Glomerular visceral epithelial cell (primary cell): ENCODE results near the gene ABAT.
"Not testable (repeated sequence)": the region's sequence is repeated elsewhere in the genome, so short reads cannot be mapped to it uniquely, and the experiment has no call there.

ENCODE experiments used
- DNase-seq: peaks from one replicate; pipeline ENCODE4 v3.0.0-alpha.2; 2016; ENCODE audit errors: extremely low spot score

The ABAT gene

DNA sequence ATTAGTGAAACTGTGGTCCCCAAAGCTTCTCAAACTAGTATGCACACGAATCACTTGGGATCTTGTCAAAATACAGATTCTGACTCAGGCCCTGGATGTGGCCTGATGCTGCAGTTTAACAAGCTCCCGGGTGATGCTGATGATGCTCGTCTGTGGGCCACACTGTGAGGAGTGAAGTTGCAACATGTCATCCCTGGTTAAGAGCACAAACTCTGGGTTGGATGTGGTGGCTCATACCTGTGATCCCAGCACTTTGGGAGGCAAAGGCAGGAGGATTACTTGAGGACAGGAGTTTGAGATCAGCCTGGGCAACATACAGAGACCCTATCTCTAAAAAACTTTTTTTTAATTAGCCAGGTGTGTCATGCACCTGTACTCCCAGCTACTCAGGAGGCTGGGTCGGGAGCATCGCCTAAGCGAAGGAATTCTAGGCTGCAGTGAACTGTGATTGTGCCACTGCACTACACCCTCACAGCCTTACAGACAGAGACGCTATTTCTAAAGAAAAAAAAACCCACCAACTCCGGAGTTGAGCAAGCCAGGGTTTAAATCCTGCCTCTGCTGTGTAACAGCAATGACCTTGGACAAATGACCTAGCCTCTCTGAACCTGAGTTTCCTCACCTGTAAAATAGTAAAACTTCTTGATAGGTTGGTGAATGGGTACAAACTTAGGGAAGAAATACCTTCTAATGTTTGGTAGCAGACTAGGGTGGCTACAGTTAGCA, 24.4 kb upstream of the ABAT start:
- no peak for DNase-seq

GRCh38 chr16:8651958-8652357, 22.5 kb upstream of the ABAT start:
- DNase-seq = not testable (repeated sequence)

- DNase-seq = peak; percentile 18
Observed at GRCh38 chr16:8655184-8655717, 19.2 kb upstream of the ABAT start.

GRCh38 chr16:8656376-8656775, 18.0 kb upstream of the ABAT start:
- no peak for DNase-seq

GRCh38 chr16:8660841-8661301, 13.5 kb upstream of the ABAT start:
- peak; percentile 75 for DNase-seq

DNA sequence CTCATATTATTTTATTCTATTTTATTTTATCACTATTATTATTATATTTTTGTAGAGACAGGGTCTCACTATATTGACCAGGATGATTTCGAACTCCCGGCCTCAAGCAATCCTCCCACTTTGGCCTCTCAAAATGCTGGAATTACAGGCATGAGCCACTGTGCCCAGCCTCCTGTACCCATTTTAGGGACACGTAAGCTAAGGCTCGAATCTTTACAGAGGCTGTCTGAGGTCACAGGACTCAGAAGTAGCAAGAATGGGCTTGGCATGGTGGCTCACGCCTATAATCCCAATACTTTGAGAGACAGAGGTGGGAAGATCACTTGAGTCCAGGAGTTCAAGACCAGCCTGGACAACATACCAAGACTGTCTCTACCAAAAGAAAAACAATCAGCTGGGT, 12.7 kb upstream of the ABAT start:
- no peak for DNase-seq

DNA sequence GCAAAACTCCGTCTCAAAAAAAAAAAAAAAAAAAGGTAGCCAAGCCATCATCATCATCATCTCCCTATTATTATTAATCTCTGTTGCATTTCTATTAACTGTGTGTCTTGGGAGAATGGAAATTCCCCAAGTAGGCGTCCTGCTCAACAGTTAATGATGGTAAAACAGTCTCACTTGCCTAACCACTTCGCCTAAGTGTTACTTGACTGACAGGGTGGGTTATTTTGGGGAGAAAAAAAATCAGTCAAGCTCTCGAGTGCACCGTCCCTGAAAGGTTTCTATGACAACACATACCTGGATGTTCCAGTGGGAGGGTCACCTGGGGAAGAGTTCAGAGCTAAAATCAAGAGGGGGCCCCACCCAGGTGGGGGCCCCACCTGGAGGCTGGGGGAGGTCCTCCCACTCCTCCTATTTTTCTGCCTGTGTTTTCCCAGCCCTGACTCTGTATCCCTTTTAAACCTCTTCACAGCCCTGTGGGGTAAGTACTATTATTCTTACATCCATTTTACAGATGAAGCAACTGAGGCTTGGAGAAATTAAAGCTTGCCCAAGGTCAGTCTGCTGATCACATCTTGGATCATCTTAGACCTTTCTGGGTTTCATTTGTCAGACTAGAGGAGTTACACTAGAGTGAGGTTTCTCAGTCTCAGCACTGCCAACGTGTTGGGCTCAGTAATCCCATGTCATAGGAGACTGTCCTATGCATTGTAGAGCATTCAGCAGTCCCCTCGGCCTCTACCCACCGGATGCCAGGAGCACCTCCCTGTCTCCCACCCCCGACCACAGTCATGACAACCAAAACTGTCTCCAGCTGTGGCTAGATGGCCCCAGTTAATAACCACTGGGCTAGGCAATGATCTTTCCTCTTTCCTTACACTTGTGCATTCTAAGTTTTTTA, 11.0 kb upstream of the ABAT start:
- DNase-seq = no peak

GRCh38 chr16:8665529-8665928, 8.9 kb upstream of the ABAT start:
- no peak for DNase-seq

DNA sequence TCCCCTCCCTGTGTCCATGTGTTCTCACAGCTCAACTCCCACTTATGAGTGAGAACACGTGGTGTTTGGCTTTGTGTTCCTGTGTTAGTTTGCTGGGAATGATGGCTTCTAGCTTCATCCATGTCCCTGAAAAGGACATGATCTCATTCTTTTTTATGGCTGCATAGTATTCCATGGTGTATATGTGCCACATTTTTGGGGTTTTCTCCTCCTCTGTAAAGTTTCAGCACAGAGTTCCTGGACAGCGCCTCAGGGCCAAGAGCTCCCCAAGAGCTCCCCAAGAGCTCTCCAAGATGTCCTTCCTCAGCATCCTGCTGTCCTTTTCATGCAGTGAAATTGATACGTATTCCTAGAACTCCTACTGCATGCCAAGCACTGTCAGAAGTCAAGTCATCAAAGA, 6.9 kb upstream of the ABAT start:
- DNase-seq = no peak

DNA sequence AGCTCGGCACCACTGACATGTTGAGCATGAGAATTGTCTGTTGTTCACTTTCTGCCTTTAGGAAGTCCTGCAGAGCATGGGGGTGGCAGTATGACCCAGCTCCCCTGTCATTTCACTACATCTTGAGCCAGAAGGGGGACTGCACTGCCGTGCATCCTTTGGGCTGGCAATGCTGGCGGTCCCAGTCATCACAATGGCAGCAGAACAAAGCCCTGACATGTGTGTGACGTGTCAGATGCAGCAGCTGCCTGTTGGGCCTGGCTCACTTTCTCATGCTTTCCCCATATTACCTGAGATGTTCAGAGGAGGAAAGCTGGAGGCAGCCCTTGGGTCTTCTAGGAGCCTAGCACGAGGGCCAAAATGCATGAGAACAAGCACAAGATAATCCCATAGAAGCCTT, 6.3 kb upstream of the ABAT start:
- DNase-seq = no peak

DNA sequence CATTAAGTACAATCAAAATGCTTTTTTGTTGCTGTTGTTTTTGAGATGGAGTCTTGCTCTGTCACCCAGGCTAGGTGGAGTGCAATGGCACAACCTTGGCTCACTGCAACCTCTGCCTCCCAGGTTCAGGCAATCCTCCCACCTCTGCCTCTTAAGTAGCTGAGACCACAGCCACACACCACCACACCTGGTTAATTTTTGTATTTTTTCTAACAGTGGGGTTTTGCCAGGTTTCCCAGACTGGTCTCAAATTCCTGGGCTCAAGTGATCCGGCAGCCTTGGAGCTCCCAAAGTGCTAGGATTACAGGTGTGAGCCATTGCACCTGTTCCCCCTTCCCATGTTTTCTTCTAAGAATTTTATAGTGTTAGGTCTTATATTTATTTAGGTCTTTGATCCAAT, 4.9 kb upstream of the ABAT start:
- no peak for DNase-seq

- no peak for DNase-seq
Observed at GRCh38 chr16:8670014-8670560, 4.3 kb upstream of the ABAT start.

DNA sequence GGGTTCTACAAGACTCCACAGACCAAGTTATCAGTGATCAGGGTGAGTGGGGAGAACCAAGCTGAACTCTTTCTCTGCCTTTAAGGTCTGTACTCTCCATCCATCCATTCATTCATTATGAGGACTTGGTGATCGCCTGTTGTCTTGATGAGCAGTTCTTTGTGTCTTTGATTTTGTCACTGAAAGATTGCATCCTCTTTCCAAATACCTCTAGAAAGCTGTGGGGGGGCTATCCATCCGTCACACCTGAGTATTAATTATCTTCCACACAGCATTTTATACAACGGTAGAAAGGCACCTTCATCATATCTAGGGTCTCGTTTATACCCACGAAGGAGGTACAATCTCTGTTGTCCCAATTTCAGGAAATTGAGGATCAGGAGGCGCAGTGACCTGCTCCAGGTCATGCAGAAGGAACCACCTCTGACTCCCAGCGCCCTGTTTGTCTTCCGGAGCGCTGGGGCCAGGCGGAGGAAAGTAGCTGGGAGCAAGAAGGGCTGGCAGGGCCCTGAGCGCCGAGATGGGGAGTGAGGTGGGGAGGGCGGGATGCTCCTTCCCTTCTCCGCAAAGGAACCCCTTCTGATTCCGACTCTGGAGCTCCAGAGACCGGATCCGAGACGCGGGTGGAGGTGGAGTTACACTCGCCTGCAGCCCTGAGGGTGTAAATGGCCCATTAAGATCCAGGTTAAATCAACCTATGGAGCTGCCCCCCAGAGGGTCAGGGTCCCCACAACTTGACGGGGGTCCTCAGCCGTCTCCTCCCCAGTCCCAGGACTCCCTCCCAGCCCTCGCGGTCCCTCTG, 605 bp upstream of the ABAT start:
- DNase-seq = no peak

GRCh38 chr16:8675183-8676159, 1.1 kb downstream of the ABAT start:
- peak; percentile 25 for DNase-seq

DNA sequence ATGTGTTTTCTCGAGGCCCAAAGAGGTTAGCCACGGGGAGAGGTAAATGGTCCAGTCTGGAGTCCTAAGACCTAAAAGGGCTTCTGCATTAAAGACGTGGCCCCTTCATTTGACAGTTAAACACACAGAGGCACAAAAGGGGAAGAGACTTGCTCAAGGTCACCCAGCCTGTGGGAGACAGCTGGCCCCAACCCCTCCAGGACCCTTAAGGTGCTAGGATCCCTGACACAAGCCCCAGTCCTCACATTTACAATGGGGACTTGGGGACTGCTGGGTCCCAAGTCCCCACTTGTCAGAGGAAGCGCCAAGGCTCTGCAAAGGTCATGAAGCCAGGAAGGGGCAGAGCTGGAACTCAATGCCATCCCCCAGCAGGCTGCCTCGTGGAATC, 1.7 kb downstream of the ABAT start:
- DNase-seq = no peak

DNA sequence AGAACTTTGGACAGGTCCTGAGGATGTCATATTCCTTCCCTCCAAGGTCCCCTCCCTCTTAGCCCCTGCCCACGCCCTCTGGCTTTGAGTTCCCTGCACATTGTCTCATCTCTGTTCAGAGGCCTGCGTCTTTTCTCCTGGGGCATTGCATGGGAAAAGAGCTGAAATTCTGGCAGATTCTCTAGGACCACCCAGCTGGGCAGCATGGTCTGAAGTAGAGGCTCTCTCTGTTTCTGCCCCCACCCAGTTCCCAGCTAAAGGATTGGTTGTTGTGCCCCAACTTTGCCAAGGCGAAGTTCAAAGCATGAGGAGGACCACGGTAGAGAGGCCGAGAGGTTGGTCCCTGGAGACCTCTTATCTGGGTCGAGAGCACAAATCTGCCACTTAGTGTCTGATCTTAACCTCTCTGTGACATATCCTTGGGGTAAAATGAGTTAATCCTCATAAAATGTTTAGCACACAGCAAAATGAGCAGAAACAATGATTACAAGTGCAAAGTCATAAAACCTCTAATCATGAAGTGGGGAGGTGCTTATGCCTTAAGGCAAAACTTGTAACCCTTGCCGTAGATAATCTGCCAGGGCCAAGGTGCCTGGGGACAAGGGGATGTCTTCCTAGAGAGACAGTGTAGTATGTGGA, 2.4 kb downstream of the ABAT start:
- DNase-seq = no peak

GRCh38 chr16:8677481-8677880, 3.1 kb downstream of the ABAT start:
- peak; percentile 6 for DNase-seq

DNA sequence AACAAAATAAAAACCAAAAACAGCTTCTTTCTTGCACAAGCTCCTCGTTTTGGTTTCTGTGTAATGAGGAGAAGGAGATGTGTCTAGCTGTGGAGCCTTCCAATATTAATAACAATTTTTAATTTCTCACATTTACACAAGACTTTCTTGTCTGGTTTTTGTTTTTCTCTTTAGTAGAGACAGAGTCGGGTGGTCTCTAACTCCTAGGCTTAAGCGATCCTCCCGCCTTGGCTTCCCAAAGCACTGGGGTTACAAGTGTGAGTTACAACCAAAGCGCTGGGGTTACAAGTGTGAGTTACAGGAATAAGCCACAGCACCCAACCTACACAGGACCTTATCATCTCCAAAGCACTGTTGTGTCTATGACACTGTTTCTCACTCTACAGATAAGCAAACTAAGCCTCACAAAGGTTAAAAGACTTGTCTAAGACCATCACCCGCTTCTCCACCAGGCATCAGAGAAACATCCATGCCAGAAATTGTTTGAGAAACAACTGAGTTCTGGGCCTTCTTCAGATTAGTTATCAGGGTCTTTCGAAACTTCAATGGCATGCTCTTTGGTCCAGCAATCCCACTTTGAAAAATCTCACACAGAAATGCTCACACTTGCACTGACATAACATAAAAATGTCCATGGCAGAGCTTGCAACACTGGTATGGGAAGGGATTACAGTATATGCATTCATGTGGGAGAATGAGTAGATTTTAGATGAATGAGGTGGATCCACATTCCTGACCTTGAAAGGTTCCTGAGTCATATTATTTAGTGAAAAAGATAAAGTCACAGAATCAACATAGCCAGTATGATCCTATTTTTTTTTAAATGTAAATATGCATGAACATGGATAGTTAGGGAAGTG, 3.9 kb downstream of the ABAT start:
- DNase-seq = peak; percentile 15

DNA sequence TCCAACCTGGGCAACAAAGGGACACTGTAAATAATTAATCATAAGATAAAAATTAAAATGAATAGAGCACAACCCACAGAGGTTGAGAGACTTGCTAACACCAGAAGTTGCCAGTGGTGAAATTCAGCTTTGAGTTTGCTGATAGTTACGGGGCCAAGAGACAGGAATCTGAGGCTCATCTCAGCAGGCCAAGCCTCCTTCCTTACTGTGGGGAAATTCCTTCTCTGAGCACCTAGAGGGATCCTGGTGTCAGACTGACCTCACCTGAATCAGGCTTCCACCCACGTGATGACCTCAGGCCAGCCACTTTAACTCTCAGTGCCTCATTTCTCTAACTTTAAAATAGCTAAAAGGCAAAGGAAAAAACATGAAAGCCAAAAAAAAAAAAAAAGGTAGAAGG, 4.7 kb downstream of the ABAT start:
- DNase-seq = no peak
